Tibial artery (tissue), 4 donors: ENCODE results near the gene LIPC.

Experiments
- DNase-seq, 2 donors: peaks; one replicate each; pipeline ENCODE4 v3.0.0-alpha.2; 2019
- H3K27ac ChIP-seq, 2 donors: fragments of 200-600 bp; sonication (generic) in 1 of 2; 1 replicate in 1 of 2; 2 replicates in 1 of 2; pipeline ENCODE4 v1.5.1; 2018 to 2019; ENCODE audit warnings: mild to moderate bottlenecking in 1 of 2
- H3K27me3 ChIP-seq, 2 donors: fragments of 200-600 bp; sonication (generic) in 1 of 2; one replicate each; pipeline versions ENCODE4 v1.5.1 to v1.6.0; 2016 to 2019
- H3K36me3 ChIP-seq, 3 donors: fragments of 200-600 bp; sonication (generic) in 2 of 3; one replicate each; pipeline ENCODE4 v1.5.1; 2016 to 2019; ENCODE audit warnings: mild to moderate bottlenecking in 2 of 3
- H3K4me1 ChIP-seq, 4 donors: fragments of 200-600 bp; sonication (generic) in 2 of 4; 1 replicate in 3 of 4; 2 replicates in 1 of 4; pipeline ENCODE4 v1.5.1; 2016 to 2019
- H3K4me3 ChIP-seq, 2 donors: fragments of 200-600 bp; sonication (generic) in 1 of 2; 1 replicate in 1 of 2; 2 replicates in 1 of 2; pipeline ENCODE4 v1.5.1; 2018 to 2019; ENCODE audit warnings: mild to moderate bottlenecking in 2 of 2
- H3K9me3 ChIP-seq, 3 donors: fragments of 200-600 bp; sonication (generic) in 1 of 3; one replicate each; pipeline ENCODE4 v1.5.1; 2016 to 2019
- intact Hi-C: fragments of 100-400 bp; cut with DNase I; formaldehyde crosslinking; loops from one replicate; pipeline ENCODE4 v1.15.0; 2023; ENCODE audit warnings: low total_unique reads
- TF ChIP-seq, protein P1 (sequence below), 2 experiments: fragments of 200-600 bp in 1 of 2; fragments of 450-650 bp in 1 of 2; IDR thresholded peaks; one replicate each; pipeline ENCODE4 v1.5.1; 2017 to 2019; ENCODE audit warnings: antibody characterized with exemption in 2 of 2, mild to moderate bottlenecking in 1 of 2, moderate library complexity in 1 of 2

Gene LIPC

DNA sequence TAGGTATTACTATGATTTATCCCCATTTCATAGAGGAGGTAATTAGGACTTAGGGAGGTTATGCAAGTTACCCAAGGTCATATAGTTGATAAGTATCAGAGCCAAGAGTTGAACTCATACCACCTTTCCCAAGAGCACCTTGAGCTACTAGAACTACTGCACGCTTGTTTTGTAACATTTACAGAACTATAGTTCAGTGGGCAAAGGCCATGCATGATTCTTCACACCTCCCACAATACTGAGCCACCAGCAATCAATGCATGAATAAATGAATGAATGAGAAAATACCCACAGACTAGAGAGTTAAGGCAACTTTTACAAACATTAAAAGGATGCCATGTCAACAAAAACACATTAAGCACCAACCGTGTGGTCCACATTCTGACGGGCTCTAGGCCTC, 46.8 kb downstream of the LIPC start:
- Histone ChIP-seq H3K36me3 (no peaks in the 10 kb centered on the region), H3K4me3 (no peak overlapping the region), H3K9me3 (no peaks in the 10 kb centered on the region), H3K4me1 (peaks cover 0 to 11% (median 0%) of the 10 kb centered on the region in 4 donors), H3K27ac (no peak overlapping the region), H3K27me3 (no peaks in the 10 kb centered on the region)
- DNase-seq = no peak
- TF ChIP-seq, protein P1, sequence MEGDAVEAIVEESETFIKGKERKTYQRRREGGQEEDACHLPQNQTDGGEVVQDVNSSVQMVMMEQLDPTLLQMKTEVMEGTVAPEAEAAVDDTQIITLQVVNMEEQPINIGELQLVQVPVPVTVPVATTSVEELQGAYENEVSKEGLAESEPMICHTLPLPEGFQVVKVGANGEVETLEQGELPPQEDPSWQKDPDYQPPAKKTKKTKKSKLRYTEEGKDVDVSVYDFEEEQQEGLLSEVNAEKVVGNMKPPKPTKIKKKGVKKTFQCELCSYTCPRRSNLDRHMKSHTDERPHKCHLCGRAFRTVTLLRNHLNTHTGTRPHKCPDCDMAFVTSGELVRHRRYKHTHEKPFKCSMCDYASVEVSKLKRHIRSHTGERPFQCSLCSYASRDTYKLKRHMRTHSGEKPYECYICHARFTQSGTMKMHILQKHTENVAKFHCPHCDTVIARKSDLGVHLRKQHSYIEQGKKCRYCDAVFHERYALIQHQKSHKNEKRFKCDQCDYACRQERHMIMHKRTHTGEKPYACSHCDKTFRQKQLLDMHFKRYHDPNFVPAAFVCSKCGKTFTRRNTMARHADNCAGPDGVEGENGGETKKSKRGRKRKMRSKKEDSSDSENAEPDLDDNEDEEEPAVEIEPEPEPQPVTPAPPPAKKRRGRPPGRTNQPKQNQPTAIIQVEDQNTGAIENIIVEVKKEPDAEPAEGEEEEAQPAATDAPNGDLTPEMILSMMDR (IDR thresholded peaks at IDR 0.05) = no peak
- intact Hi-C loops = no loop called here

DNA sequence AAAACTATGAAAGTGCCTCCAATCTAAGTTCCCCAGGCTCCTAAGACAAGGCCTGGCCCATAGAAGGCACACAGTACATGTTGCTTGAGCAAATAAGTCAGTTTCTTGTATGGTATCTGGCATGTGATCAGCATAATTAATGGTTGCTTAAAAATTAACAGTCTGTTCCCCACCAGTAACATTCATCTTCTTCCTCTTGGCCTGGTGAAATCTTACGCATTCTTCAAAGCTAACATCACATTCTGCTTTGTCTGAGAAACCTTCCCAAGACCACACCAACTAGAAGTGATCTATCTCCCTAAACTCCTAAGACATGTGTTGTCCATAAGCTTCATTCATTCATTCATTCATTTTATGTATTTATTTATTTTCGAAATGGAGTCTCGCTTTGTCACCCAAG, 48.1 kb downstream of the LIPC start:
- Histone ChIP-seq H3K4me1 (peaks cover 0 to 11% (median 0%) of the 10 kb centered on the region in 4 donors), H3K27me3 (no peaks in the 10 kb centered on the region), H3K4me3 (no peak overlapping the region), H3K36me3 (no peaks in the 10 kb centered on the region), H3K9me3 (no peaks in the 10 kb centered on the region), H3K27ac (no peak overlapping the region)
- TF ChIP-seq, protein P1 (IDR thresholded peaks at IDR 0.05) = no peak
- intact Hi-C loops = no loop called here
- DNase-seq = no peak

DNA sequence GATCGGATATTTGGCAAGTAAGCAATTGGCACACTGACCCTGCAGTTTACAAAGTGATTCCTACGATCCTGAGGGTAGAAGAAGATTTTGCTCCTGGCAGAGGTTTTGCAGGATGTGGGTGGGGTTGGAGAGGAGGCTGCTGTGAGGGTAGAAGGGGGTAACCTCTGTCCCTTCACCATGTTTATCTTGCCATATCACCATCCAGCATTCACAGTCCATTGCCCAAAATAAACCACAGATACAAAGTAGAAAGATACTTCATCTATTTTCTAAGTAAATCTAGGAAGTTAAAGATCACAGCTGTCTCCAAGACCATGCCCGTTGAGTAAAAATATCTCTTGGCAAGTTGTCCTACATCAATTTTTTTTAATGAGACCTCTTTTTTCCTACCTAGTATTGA, 51.6 kb downstream of the LIPC start:
- intact Hi-C loops = no loop called here
- H3K36me3 ChIP-seq = no peaks in the 10 kb centered on the region
- H3K9me3 ChIP-seq = no peaks in the 10 kb centered on the region
- no peak overlapping the region for H3K4me3 ChIP-seq
- TF ChIP-seq, protein P1 (IDR thresholded peaks at IDR 0.05) = no peak
- no peaks in the 10 kb centered on the region for H3K4me1 ChIP-seq
- H3K27ac ChIP-seq = no peak overlapping the region
- H3K27me3 ChIP-seq = no peaks in the 10 kb centered on the region
- no peak for DNase-seq

DNA sequence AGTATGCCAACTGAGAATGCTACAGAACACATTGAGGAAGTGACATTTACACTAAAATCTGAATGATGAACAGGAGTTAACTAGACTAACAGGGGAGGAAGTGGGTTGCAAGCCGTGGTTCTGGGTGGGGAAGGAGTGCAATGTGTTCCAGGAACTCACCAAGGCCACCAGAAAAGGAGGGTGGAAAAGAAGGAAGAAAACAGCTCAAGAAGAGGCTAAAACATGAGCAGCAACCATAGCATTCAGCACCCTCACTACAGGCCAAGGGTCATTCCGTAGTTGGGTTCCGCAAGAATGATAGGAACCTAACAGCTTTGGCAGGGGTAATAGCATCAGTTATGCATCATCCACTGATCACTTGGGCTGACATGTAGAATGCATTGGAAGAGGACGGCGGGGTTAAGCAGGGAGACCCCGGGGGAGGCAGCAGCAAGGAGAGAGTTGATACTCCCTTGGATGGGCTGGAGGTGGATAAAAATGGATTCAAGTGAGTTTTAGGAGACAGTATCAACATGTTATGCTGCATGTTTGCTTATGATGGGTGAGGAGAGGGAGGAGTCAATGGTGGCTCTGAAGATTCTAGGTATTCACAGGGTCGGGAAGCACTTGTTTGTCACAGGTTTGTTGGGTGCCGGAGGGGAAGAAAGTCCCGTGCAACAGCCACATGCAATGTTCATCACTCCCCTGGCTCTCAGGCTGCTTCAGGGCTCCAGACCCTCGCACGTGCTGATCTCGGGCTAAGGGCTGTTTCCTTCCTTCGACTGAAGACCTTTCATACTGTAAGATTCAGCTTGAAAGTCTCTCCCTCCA, 53.2 kb downstream of the LIPC start:
- H3K4me1 ChIP-seq = no peaks in the 10 kb centered on the region
- peak in 1 of 2 donors; percentile 25 for DNase-seq
- H3K9me3 ChIP-seq = no peaks in the 10 kb centered on the region
- TF ChIP-seq, protein P1 (IDR thresholded peaks at IDR 0.05) = no peak
- no peaks in the 10 kb centered on the region for H3K27me3 ChIP-seq
- H3K36me3 ChIP-seq = no peaks in the 10 kb centered on the region
- intact Hi-C loops = no loop called here
- no peak overlapping the region for H3K27ac ChIP-seq
- H3K4me3 ChIP-seq = no peak overlapping the region

DNA sequence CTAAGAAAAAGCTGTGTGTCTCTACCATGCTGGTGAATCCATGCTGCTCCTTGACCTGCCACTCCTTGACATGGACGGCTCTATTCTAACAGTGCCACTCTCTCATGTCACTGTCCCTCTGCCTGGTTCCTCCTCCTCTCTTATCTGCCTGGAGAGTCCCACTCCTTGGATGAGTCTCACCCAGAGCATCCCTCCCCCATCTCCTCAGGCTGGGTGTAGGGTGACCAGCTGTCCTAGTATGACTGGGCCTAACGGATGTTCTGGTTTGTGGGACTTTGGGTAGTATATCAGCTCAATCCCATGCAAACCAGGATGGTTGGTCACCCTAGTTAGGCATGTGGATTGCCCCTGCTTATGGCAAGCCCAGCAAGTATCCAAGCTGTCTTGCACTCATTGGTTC, 54.3 kb downstream of the LIPC start:
- H3K27me3 ChIP-seq = no peaks in the 10 kb centered on the region
- H3K9me3 ChIP-seq = no peaks in the 10 kb centered on the region
- intact Hi-C loops = no loop called here
- H3K27ac ChIP-seq = no peak overlapping the region
- peaks cover 0 to 6% (median 2%) of the 10 kb centered on the region in 4 donors for H3K4me1 ChIP-seq
- H3K4me3 ChIP-seq = no peak overlapping the region
- TF ChIP-seq, protein P1 (IDR thresholded peaks at IDR 0.05) = no peak
- H3K36me3 ChIP-seq = no peaks in the 10 kb centered on the region
- no peak for DNase-seq
